Loucy (cell line): Measurements from ENCODE around the gene PCYT1A.
A peak's percentile ranks its signal among the peaks of the same experiment; 100 is the strongest.
"Not testable (repeated sequence)": the region's sequence is repeated elsewhere in the genome, so short reads cannot be mapped to it uniquely, and the experiment has no call there.

Source experiments
- H2AFZ ChIP-seq: fragments of 200-600 bp; sonication (generic); 2 replicates; pipeline ENCODE4 v1.6.0; 2016; ENCODE audit warnings: antibody characterized with exemption, mild to moderate bottlenecking, low read length, moderate library complexity
- H3F3A ChIP-seq: fragments of 200-600 bp; 2 replicates; pipeline ENCODE4 v1.6.0; 2016; ENCODE audit warnings: antibody characterized with exemption, low read depth, mild to moderate bottlenecking
- H3K27me3 ChIP-seq: fragments of 200-600 bp; sonication (generic); 2 replicates; pipeline ENCODE4 v1.6.1; 2014; ENCODE audit warnings: low read length, mild to moderate bottlenecking; ENCODE audit not compliant: insufficient read depth, poor library complexity, severe bottlenecking
- H3K36me3 ChIP-seq: fragments of 200-600 bp; sonication (generic); 2 replicates; pipeline ENCODE4 v1.6.1; 2016; ENCODE audit warnings: low read length; ENCODE audit not compliant: insufficient read depth
- H3K4me1 ChIP-seq: fragments of 200-600 bp; sonication (generic); 2 replicates; pipeline ENCODE4 v1.5.1; 2014; ENCODE audit warnings: low read length, mild to moderate bottlenecking; ENCODE audit not compliant: insufficient read depth, poor library complexity, severe bottlenecking
- H3K4me2 ChIP-seq: fragments of 200-600 bp; sonication (generic); 2 replicates; pipeline ENCODE4 v1.6.0; 2014; ENCODE audit warnings: antibody characterized with exemption, low read length, low read depth, mild to moderate bottlenecking; ENCODE audit not compliant: poor library complexity, severe bottlenecking
- H3K4me3 ChIP-seq: fragments of 200-600 bp; sonication (generic); 2 replicates; pipeline ENCODE4 v1.5.1; 2014; ENCODE audit warnings: low read length, mild to moderate bottlenecking, mixed read lengths; ENCODE audit not compliant: poor library complexity, severe bottlenecking
- H3K79me2 ChIP-seq: fragments of 200-600 bp; sonication (generic); 2 replicates; pipeline ENCODE4 v1.6.1; 2014; ENCODE audit warnings: low read length; ENCODE audit not compliant: insufficient read depth
- H3K9ac ChIP-seq: fragments of 200-600 bp; sonication (generic); 2 replicates; pipeline ENCODE4 v1.6.0; 2014; ENCODE audit warnings: mild to moderate bottlenecking, low read depth, low read length, moderate library complexity; ENCODE audit not compliant: poor library complexity, severe bottlenecking
- H3K9me2 ChIP-seq: fragments of 200-600 bp; sonication (generic); replicated peaks from 2 replicates; pipeline ENCODE4 v1.6.1; 2016; ENCODE audit warnings: low read depth, low read length, mixed read lengths
- H3K9me3 ChIP-seq: fragments of 200-600 bp; sonication (generic); 2 replicates; pipeline ENCODE4 v1.6.1; 2014; ENCODE audit warnings: mild to moderate bottlenecking, antibody characterized with exemption, low read length, low read depth; ENCODE audit not compliant: insufficient read depth
- H4K20me1 ChIP-seq: fragments of 200-600 bp; sonication (generic); 2 replicates; pipeline ENCODE4 v1.6.0; 2014; ENCODE audit warnings: antibody characterized with exemption, low read length, mild to moderate bottlenecking; ENCODE audit not compliant: insufficient read depth, poor library complexity, severe bottlenecking
- EZH2phosphoT487 ChIP-seq: fragments of 200-600 bp; IDR thresholded peaks from 2 replicates; pipeline ENCODE4 v1.6.1; 2018; ENCODE audit warnings: antibody characterized with exemption, mild to moderate bottlenecking, moderate library complexity, borderline replicate concordance
- TF ChIP-seq, protein P1 (sequence below): fragments of 200-600 bp; sonication (generic); conservative IDR thresholded peaks from 2 replicates; pipeline ENCODE4 v1.5.1; 2014; ENCODE audit warnings: mild to moderate bottlenecking, antibody characterized with exemption, low read length

Gene PCYT1A

DNA sequence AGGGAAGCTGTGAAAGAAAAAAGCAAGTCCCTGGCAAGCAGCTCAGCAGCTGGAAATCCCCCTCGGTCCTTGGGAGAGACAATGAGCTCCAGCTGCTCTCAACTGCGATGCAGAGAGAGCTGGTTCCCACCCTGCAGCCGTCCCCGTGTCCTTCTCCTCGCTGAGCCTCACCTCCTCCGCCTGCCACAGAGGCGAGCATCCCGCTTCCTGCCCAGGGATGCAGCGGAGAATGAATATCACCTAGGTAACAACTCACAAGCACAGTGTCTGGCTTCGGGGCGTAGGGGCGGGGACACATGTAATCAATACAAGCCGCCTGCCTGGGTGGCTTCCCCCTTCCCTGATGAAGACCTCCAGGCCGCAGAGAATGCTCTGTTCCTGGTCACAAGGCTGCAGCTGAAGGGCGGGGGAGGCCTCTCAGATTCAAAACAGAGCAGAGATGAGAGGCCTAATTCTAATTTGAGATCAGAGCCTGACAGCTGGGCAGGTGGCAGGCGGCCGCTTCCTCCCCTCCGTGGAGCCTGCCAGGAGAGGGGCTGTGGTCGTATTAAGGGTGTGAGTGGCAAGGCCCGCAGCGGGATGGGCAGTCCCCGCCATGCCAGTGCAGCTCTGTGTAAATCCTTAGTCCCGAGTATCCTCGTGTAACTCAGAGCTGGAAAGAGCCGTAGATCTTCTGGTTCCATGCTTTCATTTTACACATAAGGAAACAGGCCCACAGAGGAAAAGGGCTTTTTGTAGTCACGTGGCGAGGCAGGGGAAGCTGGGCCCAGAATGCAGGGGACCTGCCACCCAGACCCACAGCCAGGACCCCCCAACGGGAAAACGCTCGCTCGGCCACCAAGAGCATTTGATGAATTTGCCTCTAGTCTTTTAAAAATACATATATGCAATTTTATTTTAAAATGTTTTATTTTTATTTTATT, 100.6 kb downstream of the PCYT1A start:
- H3K9me2 ChIP-seq, result no peaks in the 10 kb centered on the region
- peak overlapping the region; percentile 52 for H3K4me3 ChIP-seq
- peaks cover 60% of the 10 kb centered on the region for H3K4me1 ChIP-seq
- H3K79me2 ChIP-seq, result peaks cover 60% of the 10 kb centered on the region
- no peaks in the 10 kb centered on the region for H4K20me1 ChIP-seq
- no peaks in the 10 kb centered on the region for H3K9me3 ChIP-seq
- peak overlapping the region; percentile 65 for H3K4me2 ChIP-seq
- peaks cover 19% of the 10 kb centered on the region for H3F3A ChIP-seq
- 0 out of 2 replicates have a peak overlapping the region, but pooled peaks have one; percentile 25 for H2AFZ ChIP-seq
- peak overlapping the region; percentile 72 for H3K9ac ChIP-seq
- no peaks in the 10 kb centered on the region for H3K36me3 ChIP-seq
- no peak for TF ChIP-seq EZH2phosphoT487
- TF ChIP-seq, protein P1, sequence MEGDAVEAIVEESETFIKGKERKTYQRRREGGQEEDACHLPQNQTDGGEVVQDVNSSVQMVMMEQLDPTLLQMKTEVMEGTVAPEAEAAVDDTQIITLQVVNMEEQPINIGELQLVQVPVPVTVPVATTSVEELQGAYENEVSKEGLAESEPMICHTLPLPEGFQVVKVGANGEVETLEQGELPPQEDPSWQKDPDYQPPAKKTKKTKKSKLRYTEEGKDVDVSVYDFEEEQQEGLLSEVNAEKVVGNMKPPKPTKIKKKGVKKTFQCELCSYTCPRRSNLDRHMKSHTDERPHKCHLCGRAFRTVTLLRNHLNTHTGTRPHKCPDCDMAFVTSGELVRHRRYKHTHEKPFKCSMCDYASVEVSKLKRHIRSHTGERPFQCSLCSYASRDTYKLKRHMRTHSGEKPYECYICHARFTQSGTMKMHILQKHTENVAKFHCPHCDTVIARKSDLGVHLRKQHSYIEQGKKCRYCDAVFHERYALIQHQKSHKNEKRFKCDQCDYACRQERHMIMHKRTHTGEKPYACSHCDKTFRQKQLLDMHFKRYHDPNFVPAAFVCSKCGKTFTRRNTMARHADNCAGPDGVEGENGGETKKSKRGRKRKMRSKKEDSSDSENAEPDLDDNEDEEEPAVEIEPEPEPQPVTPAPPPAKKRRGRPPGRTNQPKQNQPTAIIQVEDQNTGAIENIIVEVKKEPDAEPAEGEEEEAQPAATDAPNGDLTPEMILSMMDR, result no peak
- H3K27me3 ChIP-seq, result no peaks in the 10 kb centered on the region

DNA sequence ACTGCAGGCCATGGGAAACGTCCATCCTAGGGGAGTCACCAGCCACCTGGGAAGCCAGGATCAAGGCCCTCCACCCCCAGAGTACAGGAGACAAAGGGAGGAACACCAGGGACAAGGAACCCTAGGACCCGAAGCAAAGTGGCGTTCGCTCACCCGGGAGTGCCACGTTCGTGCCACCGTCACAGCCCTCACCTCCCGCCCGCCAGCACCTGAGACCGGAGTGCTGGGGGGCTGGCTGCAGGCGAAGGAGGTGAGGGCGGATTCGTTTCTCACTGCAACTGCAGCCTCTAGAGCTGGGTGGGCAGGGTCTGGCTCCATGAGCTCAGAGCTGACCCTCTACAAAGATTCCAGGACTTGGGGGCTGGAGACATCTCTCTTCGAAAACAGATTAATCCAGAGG, 102.6 kb downstream of the PCYT1A start:
- Histone ChIP-seq H3K79me2 (peaks cover 54% of the 10 kb centered on the region), H4K20me1 (no peaks in the 10 kb centered on the region), H3K4me2 (no peak overlapping the region), H3F3A (peaks cover 37% of the 10 kb centered on the region), H3K4me1 (peaks cover 76% of the 10 kb centered on the region), H2AFZ (no peak overlapping the region), H3K36me3 (no peaks in the 10 kb centered on the region), H3K4me3 (no peak overlapping the region), H3K9ac (no peak overlapping the region), H3K27me3 (no peaks in the 10 kb centered on the region), H3K9me3 (no peaks in the 10 kb centered on the region), H3K9me2 (no peaks in the 10 kb centered on the region)
- TF ChIP-seq, protein P1, result no peak
- no peak for TF ChIP-seq EZH2phosphoT487

DNA sequence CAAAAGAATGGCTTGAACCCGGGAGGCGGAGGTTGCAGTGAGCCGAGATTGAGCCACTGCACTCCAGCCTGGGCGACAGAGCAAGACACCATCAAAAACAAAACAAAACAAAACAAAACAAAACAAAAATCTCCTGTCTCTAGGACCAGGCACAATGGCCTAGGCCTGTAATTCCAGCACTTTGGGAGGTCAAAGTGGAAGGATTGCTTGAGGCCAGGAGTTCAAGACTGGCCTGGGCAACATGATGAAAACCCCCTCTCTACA, 103.4 kb downstream of the PCYT1A start:
- H3F3A ChIP-seq, result peaks cover 43% of the 10 kb centered on the region
- H3K9ac ChIP-seq, result peak overlapping the region; percentile 96
- not testable (repeated sequence) for H4K20me1 ChIP-seq, H3K36me3 ChIP-seq, H3K4me3 ChIP-seq, H2AFZ ChIP-seq, H3K9me3 ChIP-seq, H3K27me3 ChIP-seq, H3K9me2 ChIP-seq
- H3K4me2 ChIP-seq, result peak overlapping the region; percentile 77
- peaks cover 80% of the 10 kb centered on the region for H3K4me1 ChIP-seq
- peaks cover 48% of the 10 kb centered on the region for H3K79me2 ChIP-seq

DNA sequence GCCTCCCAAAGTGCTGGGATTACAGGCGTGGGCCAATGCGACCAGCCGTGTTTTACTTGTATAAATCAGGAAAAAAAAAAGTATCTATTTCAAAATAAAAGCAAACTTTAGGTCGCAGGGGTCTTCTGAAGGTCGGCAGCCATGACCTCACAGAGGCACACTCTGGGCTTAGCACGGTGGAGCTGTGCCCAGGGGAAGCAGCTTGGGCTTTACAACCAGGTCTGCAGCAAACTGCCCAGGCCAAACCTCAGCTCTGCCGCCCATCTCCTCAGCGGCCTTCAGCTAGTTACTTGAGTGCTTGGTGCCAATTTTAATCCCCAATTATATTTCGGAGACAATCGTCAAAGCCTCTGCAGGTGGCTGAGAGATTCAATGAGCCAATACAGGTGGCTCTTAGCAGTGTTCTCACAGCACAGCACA, 106.4 kb downstream of the PCYT1A start:
- no peak for TF ChIP-seq EZH2phosphoT487
- peaks cover 42% of the 10 kb centered on the region for H3F3A ChIP-seq
- no peak overlapping the region for H2AFZ ChIP-seq
- H3K9me2 ChIP-seq, result no peaks in the 10 kb centered on the region
- peak overlapping the region; percentile 92 for H3K9ac ChIP-seq
- H3K79me2 ChIP-seq, result peaks cover 35% of the 10 kb centered on the region
- no peaks in the 10 kb centered on the region for H4K20me1 ChIP-seq
- H3K4me3 ChIP-seq, result peak overlapping the region; percentile 47
- peak overlapping the region; percentile 90 for H3K4me2 ChIP-seq
- H3K27me3 ChIP-seq, result no peaks in the 10 kb centered on the region
- no peaks in the 10 kb centered on the region for H3K9me3 ChIP-seq
- no peaks in the 10 kb centered on the region for H3K36me3 ChIP-seq
- H3K4me1 ChIP-seq, result peaks cover 79% of the 10 kb centered on the region
